ENCODE measurements around the gene GRIP2.

GRIP2 gene

GRCh38 chr3:14561051-14561960 lies 21.2 kb upstream of the GRIP2 start:
- no peak for DNase-seq (ENCODE audit: low read depth in 2 of 2)

- no peak for DNase-seq (ENCODE audit: low read depth in 2 of 2)
Measured at GRCh38 chr3:14560110-14560509, 20.0 kb upstream of the GRIP2 start.

GRCh38 chr3:14558029-14558428 lies 17.9 kb upstream of the GRIP2 start:
- no peak for DNase-seq (ENCODE audit: low read depth in 2 of 2)

GRCh38 chr3:14555835-14556234 lies 15.7 kb upstream of the GRIP2 start:
- no peak for DNase-seq (ENCODE audit: low read depth in 2 of 2)

GRCh38 chr3:14554715-14555114 lies 14.6 kb upstream of the GRIP2 start:
- DNase-seq (ENCODE audit: low read depth in 2 of 2), result no peak

- DNase-seq (ENCODE audit: low read depth in 2 of 2), result no peak
Measured at GRCh38 chr3:14553871-14554270, 13.7 kb upstream of the GRIP2 start.

- DNase-seq (ENCODE audit: low read depth in 2 of 2), result no peak
Measured at GRCh38 chr3:14552717-14553116, 12.6 kb upstream of the GRIP2 start.

GRCh38 chr3:14552041-14552648 lies 12.0 kb upstream of the GRIP2 start:
- no peak for DNase-seq (ENCODE audit: low read depth in 2 of 2)

GRCh38 chr3:14550651-14551611 lies 10.8 kb upstream of the GRIP2 start:
- DNase-seq (ENCODE audit: low read depth in 2 of 2), result no peak

GRCh38 chr3:14550181-14550580 lies 10.0 kb upstream of the GRIP2 start:
- no peak for DNase-seq (ENCODE audit: low read depth in 2 of 2)

- no peak for DNase-seq (ENCODE audit: low read depth in 2 of 2)
Measured at GRCh38 chr3:14549256-14549919, 9.2 kb upstream of the GRIP2 start.

- DNase-seq (ENCODE audit: low read depth in 2 of 2), result peak in 1 of 2 donors; percentile 2
Measured at GRCh38 chr3:14548321-14548729, 8.2 kb upstream of the GRIP2 start.

GRCh38 chr3:14547693-14548092 lies 7.6 kb upstream of the GRIP2 start:
- no peak for DNase-seq (ENCODE audit: low read depth in 2 of 2)

GRCh38 chr3:14546041-14546440 lies 5.9 kb upstream of the GRIP2 start:
- DNase-seq (ENCODE audit: low read depth in 2 of 2), result no peak

GRCh38 chr3:14545251-14545635 lies 5.1 kb upstream of the GRIP2 start:
- DNase-seq (ENCODE audit: low read depth in 2 of 2), result no peak

- no peak for DNase-seq (ENCODE audit: low read depth in 2 of 2)
Measured at GRCh38 chr3:14544282-14545250, 4.4 kb upstream of the GRIP2 start.

GRCh38 chr3:14543446-14543845 lies 3.3 kb upstream of the GRIP2 start:
- DNase-seq (ENCODE audit: low read depth in 2 of 2), result no peak

- DNase-seq (ENCODE audit: low read depth in 2 of 2), result no peak
Measured at GRCh38 chr3:14542656-14543055, 2.5 kb upstream of the GRIP2 start.

GRCh38 chr3:14541646-14542045 lies 1.5 kb upstream of the GRIP2 start:
- DNase-seq (ENCODE audit: low read depth in 2 of 2), result no peak

- no peak for DNase-seq (ENCODE audit: low read depth in 2 of 2)
Measured at GRCh38 chr3:14540821-14541385, 761 bp upstream of the GRIP2 start.

Data from stimulated activated CD8-positive, alpha-beta memory T cell treated with anti-CD3 and anti-CD28 coated beads, Interleukin-7, amount 100 ng/mL, for 4 hours (primary cell).